ENCODE results near the gene RNF26.
A peak's percentile ranks its signal among the peaks of the same experiment; 100 is the strongest.

DNA sequence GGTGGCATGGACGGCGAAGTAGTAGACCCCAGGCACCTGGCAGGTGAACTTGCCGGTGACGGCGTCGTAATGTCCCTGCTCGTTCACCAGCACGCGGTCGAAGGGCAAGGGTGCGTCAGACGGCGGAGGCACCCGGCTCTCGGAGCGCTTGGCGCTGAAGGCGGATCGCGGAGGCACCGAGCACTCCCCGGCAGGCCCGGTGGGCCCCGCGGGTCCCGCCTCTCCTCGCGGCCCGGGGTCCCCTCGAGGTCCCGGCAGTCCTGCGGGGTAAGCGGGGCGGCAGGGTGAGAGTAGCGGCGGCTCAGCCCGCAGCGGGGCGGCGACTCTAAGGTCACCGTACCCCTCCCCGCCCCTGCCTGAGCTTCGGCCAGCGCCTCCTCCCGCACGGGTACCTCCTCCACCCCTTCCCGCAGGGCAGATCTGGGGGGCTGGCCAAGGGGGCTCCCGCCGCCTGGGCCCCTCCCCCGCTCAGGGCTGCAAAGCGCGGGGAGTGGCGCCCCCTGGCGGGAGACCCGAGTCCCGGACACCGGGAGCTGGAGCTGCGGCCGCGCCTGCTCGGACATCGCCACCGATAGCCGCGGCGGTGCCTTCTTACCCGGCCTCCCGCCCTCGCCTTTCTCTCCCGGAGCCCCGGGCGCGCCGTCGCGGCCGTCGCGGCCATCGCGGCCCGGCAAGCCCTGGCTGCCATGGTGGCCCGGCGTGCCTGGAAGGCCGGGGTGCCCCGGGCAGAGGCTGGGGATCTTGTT lies 5.4 kb downstream of the RNF26 start:
- TF ChIP-seq, protein P1, sequence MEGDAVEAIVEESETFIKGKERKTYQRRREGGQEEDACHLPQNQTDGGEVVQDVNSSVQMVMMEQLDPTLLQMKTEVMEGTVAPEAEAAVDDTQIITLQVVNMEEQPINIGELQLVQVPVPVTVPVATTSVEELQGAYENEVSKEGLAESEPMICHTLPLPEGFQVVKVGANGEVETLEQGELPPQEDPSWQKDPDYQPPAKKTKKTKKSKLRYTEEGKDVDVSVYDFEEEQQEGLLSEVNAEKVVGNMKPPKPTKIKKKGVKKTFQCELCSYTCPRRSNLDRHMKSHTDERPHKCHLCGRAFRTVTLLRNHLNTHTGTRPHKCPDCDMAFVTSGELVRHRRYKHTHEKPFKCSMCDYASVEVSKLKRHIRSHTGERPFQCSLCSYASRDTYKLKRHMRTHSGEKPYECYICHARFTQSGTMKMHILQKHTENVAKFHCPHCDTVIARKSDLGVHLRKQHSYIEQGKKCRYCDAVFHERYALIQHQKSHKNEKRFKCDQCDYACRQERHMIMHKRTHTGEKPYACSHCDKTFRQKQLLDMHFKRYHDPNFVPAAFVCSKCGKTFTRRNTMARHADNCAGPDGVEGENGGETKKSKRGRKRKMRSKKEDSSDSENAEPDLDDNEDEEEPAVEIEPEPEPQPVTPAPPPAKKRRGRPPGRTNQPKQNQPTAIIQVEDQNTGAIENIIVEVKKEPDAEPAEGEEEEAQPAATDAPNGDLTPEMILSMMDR (conservative IDR thresholded peaks at IDR 0.05 in 1 of 2, IDR thresholded peaks at IDR 0.05 in 1 of 2; ENCODE audit: low read depth in 1 of 2, low read length in 2 of 2), result peak; percentile 59 to 76
- TF ChIP-seq EZH2 (IDR thresholded peaks at IDR 0.05; ENCODE audit: low read length, missing control alignments), result no peak

All from fibroblast of lung (primary cell).